ENCODE data around the gene NUCKS1.

The NUCKS1 gene

DNA sequence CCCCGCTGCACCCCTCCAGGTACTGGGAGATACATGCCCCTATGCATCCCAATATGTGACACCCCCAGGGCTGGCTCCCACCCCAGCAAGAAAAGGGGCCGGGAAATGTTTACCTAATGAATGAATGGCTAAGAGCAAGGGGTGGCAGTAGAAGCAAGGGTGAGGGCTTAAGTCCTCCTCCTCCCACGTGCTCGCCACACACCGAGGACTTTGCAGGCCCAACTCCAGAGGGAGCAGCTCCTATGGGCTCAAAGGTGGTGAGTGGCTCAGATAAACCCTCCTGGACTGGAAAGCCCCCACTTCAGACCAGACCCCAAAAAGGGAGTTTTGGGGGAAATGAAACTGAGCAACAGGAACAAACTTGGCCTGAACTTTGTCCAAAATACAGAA lies 81.0 kb downstream of the NUCKS1 start:
- TF ChIP-seq, protein P1, sequence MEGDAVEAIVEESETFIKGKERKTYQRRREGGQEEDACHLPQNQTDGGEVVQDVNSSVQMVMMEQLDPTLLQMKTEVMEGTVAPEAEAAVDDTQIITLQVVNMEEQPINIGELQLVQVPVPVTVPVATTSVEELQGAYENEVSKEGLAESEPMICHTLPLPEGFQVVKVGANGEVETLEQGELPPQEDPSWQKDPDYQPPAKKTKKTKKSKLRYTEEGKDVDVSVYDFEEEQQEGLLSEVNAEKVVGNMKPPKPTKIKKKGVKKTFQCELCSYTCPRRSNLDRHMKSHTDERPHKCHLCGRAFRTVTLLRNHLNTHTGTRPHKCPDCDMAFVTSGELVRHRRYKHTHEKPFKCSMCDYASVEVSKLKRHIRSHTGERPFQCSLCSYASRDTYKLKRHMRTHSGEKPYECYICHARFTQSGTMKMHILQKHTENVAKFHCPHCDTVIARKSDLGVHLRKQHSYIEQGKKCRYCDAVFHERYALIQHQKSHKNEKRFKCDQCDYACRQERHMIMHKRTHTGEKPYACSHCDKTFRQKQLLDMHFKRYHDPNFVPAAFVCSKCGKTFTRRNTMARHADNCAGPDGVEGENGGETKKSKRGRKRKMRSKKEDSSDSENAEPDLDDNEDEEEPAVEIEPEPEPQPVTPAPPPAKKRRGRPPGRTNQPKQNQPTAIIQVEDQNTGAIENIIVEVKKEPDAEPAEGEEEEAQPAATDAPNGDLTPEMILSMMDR (IDR thresholded peaks at IDR 0.05; ENCODE audit: low read depth, low read length, missing control alignments), result peak; percentile 3
- DNase-seq (ENCODE audit: low read depth), result no peak
- H3K4me3 ChIP-seq (ENCODE audit: low read depth, low read length), result no peak overlapping the region
- in situ Hi-C loops (cut with HindIII; ENCODE audit: low sequenced_read_pairs), result no loop called here

DNA sequence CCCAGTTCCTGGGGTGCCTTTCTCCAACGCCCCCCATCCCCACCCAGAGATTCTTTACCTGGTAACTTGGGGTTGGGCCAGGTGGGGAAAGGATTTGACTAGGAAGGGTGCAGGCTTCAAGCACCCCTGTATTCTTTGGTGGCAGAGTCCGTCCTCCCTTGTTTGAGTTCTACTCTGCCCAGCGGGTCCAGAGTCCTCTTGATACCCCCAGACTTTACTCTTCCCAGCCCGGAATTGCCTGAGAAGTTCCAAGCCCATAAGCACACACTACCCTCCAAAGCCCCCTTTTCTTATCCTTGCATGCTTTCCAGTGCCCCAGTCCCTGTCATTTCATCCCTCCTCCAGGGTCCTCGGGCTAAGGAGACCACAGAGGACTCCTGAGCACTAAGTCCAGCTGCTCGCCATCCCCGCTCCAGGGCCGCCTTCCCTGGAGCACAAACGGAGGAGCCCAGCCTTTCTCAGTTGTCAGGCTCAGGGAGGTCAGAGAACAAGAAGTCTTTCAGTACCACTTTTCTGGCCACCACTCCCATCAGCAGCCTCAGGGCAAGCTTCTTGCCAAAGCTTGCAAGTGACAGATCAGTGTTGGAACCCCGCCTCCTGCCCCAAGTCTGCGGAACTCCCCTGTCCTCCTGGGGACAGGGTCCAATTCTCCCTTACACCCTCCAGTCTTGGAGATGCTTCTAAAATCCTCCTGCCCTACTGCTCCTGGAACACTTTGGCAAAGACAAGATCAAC lies 81.9 kb downstream of the NUCKS1 start:
- TF ChIP-seq, protein P1 (IDR thresholded peaks at IDR 0.05; ENCODE audit: low read depth, low read length, missing control alignments), result no peak
- DNase-seq (ENCODE audit: low read depth), result no peak
- no peak overlapping the region for H3K4me3 ChIP-seq (ENCODE audit: low read depth, low read length)
- in situ Hi-C loops (cut with HindIII; ENCODE audit: low sequenced_read_pairs), result no loop called here

DNA sequence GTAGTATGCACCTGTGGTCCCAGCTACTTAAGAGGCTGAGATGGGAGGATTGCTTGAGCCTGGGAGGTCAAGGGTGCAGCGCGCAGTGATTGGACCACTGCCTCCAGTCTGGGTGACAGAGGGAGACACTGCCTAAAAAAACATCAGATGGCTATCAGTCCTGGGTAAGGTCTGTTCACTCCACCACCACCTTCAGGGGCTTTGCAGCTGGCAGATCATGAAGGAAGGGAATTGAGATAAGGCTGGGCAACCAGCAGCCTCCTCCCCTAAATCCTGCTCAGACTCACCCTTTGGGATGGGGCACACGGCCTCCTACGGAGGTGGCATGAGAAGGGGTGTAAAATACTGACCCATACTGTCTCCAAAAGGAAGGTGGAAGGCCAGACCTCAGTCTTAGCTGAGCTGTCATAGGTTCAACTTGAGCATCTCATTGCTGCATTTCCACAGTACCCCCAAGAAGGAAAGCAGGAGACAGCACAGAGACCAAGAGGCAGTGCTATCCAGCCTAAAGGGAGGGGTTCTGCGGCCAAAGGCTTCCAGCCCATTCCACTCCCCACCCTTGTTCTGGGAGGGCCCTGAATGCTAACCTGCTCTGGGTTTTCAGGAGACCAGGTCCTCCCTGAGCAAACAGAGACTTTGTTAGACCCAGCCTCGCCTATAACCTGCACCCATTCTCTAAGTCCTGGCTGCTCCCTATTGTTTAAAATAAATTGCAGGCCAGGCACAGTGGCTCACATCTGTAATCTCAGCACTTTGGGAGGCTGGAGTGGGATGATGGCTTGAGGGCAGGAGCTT lies 83.4 kb downstream of the NUCKS1 start:
- TF ChIP-seq, protein P1 (IDR thresholded peaks at IDR 0.05; ENCODE audit: low read depth, low read length, missing control alignments), result no peak
- no peak overlapping the region for H3K4me3 ChIP-seq (ENCODE audit: low read depth, low read length)
- in situ Hi-C loops (cut with HindIII; ENCODE audit: low sequenced_read_pairs), result no loop called here
- DNase-seq (ENCODE audit: low read depth), result no peak

DNA sequence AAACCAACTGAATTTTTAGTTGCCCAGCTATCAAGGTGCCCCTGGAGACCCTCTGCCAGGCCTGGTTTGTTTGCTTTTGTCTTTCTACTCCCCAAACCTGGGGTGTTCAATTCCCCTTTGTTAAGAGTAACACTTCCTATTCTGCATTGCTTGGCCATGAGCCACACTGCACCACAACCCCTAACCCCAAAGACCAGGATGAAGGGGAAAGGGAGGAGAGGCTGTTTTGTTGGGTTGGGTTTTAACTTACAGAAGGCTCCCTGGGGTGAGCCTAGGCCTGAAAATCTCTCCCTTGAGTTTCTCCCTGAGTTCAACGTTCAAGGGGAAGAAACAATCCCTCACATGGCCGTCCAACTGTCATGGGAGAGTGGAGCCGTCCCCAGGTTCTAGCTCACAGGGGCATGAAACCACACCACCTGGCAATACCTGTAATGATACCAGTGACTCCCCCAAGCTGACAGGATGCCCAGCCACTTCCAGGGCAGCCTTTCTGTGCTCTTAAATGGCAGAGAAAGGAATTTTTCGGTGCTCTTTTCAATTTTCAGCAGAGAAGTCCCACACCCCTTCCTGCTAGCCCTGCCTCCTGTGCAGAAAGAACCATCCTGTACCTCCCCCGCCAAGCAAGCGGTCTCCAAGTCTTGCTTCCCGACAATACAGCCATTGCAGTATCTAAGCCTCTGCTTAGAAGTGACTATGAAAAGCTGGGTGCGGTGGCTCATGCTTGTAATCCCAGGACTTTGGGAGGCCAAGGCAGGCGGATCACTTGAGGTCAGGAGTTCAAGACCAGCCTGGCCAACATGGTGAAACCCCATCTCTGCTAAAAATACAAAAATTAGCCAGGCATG lies 84.6 kb downstream of the NUCKS1 start:
- in situ Hi-C loops (cut with HindIII; ENCODE audit: low sequenced_read_pairs), result no loop called here
- H3K4me3 ChIP-seq (ENCODE audit: low read depth, low read length), result no peak overlapping the region
- DNase-seq (ENCODE audit: low read depth), result no peak
- TF ChIP-seq, protein P1 (IDR thresholded peaks at IDR 0.05; ENCODE audit: low read depth, low read length, missing control alignments), result no peak

DNA sequence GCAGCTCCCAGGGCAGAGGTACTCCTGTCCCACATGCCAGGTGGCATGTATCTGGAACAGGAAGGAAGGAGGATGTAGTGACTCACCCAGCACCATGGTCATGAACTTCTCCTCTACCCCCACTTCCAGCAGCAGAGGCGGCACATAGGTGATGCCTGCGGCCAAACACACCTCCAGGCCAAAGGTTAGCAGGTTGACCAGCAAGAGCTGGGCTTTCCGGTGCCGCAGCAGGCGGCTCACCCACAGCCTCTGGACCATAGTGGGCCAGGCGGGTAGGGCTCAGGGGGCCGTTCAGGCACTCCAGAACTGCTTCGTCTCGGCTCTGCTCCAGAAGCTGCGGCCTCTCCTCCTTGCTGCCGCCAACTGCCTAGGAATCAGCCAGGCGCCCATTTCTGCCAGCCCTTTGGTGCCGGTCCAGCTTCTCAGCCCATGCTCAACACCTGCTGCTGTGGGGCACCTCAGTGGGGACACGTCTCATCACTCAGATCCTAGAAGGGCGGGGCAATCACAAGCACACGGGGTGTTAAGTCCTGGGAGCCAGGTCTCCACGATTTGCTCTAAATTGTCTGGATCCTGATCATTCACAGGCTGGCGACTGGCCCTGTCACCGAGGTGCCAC lies 85.5 kb downstream of the NUCKS1 start:
- TF ChIP-seq, protein P1 (IDR thresholded peaks at IDR 0.05; ENCODE audit: low read depth, low read length, missing control alignments), result no peak
- in situ Hi-C loops (cut with HindIII; ENCODE audit: low sequenced_read_pairs), result loop anchor here (5.0 kb wide), 1 partner anchor 48 kb away; no protein-coding TSS in a partner anchor
- H3K4me3 ChIP-seq (ENCODE audit: low read depth, low read length), result no peak overlapping the region
- no peak for DNase-seq (ENCODE audit: low read depth)

Data from astrocyte of the cerebellum (primary cell).